ENCODE measurements around the gene SLC25A5.
"Not testable (repeated sequence)": the region's sequence is repeated elsewhere in the genome, so short reads cannot be mapped to it uniquely, and the experiment has no call there.

Gene SLC25A5

GRCh38 chrX:119467842-119468550 lies at the start of gene SLC25A5:
Gene SLC25A5, plus strand, starts transcription at chrX:119468444. Its CDS starts 72 bp downstream, at chrX:119468516.
- DNase-seq (ENCODE audit: low read depth): no peak
- peak within 1 kb of the TSS; percentile 73 for H3K4me3 ChIP-seq (ENCODE audit: low read depth, low read length)

DNA sequence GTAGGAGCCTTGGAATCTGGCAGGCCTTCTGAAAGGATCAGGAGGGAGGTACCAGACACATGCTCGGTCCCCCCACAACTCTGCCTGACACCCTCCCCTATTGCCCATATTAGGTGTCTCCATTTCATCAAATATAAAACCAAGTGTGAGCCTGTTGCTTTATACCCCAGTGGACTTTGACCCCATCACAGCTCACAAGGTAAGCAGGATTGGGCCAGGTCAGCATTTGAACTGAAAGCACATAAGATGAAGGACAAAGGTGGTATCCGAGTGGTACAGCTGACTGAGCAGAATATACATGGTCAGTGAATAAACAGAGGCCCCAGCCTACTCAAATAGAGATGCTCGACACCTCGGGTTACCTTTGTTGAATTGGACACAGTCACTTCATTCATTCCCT lies 49.1 kb upstream of the SLC25A5 start:
- H3K4me3 ChIP-seq (ENCODE audit: low read depth, low read length): no peak overlapping the region
- no peak for DNase-seq (ENCODE audit: low read depth)

DNA sequence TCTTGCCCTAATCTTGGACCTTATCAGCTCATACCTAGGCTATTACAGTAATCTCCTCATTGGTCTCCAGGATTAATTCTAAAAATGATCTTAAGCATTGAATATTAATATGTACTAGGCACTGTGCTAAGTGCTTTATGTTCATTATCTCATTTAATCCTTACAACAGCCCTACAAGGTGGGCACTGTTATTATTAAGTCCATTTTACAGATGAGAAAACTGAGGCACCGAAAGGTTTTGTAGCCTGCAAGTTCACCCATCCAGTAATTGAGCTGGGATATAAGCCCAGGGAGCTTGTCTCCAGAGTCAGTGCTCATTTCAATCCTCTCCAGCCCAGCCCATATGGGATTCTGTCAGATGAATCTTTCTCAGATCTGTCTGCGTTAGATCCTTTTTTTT lies 48.3 kb upstream of the SLC25A5 start:
- H3K4me3 ChIP-seq (ENCODE audit: low read depth, low read length): no peak overlapping the region
- DNase-seq (ENCODE audit: low read depth): no peak

DNA sequence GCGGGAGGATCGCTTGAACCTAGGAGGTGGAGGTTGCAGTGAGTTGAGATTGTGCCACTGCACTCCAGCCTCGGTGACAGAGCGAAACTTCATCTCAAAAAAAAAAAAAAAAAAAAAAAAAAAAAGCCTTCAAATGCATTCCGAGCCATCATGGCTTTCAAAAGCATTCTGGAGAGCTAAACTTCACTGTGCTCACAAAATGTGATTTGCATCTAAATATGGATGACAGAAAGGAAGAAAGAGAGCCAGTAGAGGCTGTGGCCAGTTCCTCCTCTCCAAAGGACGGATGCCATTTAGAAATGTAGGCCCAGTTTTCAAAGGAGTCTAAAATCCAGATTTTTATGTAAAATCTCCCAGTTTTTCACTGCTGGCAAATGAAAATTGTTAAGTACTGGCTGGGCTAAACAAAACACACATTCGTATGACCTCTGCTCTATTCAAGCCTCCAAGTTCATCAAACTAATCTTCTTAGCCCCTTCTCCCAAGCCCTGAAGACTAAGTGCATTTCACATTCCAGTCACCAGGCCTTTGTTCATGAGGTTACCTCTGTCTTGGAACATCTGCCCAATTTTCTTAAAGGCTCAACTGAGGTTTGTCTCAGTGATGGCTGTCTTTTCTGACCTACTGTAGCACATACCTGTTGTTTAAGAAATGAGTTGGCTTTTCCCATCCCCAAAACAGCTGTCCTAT lies 47.1 kb upstream of the SLC25A5 start:
- H3K4me3 ChIP-seq (ENCODE audit: low read depth, low read length): no peak overlapping the region
- no peak for DNase-seq (ENCODE audit: low read depth)

DNA sequence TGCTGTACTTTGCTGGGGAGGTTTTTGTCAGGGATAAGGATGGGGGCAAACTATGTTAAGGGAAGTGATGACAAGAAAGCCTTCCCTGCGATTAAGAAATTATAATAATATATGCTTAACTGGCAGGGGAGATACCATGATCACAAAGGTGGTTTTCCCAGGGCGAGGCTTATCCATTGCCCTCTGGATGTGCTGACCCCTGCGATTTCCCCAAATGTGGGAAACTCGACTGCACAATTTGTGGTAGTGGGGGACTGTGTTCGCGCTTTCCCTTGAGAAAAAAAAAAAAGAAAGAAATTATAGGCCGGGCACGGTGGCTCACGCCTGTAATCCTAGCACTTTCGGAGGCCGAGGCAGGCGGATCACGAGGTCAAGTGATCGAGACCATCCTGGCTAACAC lies 44.6 kb upstream of the SLC25A5 start:
- H3K4me3 ChIP-seq (ENCODE audit: low read depth, low read length): no peak overlapping the region
- no peak for DNase-seq (ENCODE audit: low read depth)

DNA sequence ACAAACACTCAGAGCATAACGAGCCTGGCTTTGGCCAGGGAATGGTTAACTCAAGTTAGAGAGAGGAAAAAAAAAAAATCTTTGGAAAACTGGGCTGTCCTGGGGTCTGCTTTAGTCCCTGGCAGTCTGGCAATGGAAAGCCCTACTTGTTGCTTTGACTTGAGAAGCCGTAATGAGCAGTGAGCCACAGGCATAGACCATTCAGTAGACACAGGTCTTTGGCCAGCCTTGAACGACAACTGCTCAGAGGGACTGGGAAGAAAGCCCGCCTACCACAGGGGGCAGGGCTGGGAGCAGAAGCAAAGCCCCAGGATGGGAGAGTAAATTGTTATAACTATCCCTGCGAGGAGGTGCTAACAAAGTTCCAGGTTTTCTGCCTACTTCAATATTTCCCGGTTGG lies 43.2 kb upstream of the SLC25A5 start:
- H3K4me3 ChIP-seq (ENCODE audit: low read depth, low read length): no peak overlapping the region
- no peak for DNase-seq (ENCODE audit: low read depth)

GRCh38 chrX:119427024-119427794 lies 41.0 kb upstream of the SLC25A5 start:
- peak; percentile 8 for DNase-seq (ENCODE audit: low read depth)
- H3K4me3 ChIP-seq (ENCODE audit: low read depth, low read length): no peak overlapping the region

DNA sequence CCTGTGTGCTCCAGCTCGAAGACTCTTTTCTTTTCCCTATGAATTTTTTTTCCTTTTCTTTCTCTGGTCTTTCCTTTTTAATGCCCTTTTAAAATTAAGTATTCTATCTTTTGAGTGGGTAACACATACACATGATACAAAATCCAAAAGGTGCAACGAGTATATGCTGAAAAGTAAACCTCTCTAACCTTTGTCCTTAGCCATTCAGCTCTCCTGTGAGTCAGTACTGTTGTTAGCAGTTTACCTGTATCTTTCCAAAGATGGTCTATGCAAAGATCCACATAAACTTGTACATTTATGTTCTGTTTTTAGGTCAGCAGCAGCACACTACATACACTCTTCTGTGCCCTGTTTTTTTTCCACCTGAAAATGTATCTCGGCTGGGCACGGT lies 40.5 kb upstream of the SLC25A5 start:
- H3K4me3 ChIP-seq (ENCODE audit: low read depth, low read length): no peak overlapping the region
- no peak for DNase-seq (ENCODE audit: low read depth)

- no peak for DNase-seq (ENCODE audit: low read depth)
- no peak overlapping the region for H3K4me3 ChIP-seq (ENCODE audit: low read depth, low read length)
These were observed 38.8 kb upstream of the SLC25A5 start for GRCh38 chrX:119429471-119429870.

DNA sequence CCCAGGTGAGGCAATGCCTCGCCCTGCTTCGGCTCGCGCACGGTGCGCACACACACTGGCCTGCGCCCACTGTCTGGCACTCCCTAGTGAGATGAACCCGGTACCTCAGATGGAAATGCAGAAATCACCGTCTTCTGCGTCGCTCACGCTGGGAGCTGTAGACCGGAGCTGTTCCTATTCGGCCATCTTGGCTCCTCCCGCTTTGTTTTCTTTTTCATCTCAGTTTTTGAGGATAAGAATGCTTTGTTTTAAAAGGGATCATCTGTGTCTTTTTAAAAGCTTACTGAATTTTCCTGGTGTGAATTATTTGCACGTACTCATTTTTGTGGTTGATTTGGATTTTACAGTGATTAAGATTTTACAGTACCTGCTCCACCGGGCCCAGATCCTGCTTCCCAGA lies 26.9 kb upstream of the SLC25A5 start:
- H3K4me3 ChIP-seq (ENCODE audit: low read depth, low read length); DNase-seq (ENCODE audit: low read depth): not testable (repeated sequence)

GRCh38 chrX:119442286-119442685 lies 26.0 kb upstream of the SLC25A5 start:
- no peak overlapping the region for H3K4me3 ChIP-seq (ENCODE audit: low read depth, low read length)
- no peak for DNase-seq (ENCODE audit: low read depth)

DNA sequence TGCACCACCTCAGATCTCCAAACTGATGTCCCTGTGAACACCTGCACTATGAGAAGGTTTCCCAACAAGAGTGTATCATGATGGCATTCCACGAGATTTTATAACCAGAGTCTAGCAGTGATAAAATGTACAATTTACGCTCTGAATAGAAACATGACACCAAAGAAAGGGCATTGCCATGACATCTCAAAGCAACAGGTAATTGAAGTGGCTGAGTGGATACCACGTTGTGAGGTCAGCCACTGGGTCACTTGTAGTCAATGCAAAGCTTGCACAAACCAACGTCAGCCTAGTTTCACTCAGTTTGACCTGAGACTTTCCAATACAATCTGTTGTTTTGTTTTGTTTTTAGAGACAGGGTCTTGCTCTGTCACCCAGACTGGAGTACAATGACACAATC lies 15.0 kb upstream of the SLC25A5 start:
- DNase-seq (ENCODE audit: low read depth): no peak
- H3K4me3 ChIP-seq (ENCODE audit: low read depth, low read length): no peak overlapping the region

- H3K4me3 ChIP-seq (ENCODE audit: low read depth, low read length): no peak overlapping the region
- no peak for DNase-seq (ENCODE audit: low read depth)
These were observed 13.0 kb upstream of the SLC25A5 start for GRCh38 chrX:119455264-119455663.

DNA sequence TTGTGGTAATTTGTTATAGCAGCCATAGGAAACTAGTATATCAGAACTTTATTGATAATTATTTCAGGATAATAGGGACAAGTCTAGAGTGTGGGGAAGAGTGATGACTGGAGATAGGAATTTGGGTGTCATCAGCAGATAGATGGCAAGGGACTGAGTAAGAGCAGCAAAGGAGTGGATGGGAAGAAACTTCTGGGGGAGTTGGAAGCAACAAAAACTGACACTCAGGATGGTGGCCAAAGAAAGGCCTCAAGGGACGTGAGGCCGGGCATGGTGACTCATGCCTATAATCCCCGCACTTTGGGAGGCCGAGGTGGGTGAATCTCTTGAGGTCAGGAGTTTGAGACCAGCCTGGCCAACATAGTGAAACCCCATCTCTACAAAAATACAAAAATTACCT lies 9.1 kb upstream of the SLC25A5 start:
- H3K4me3 ChIP-seq (ENCODE audit: low read depth, low read length): no peak overlapping the region
- DNase-seq (ENCODE audit: low read depth): no peak

GRCh38 chrX:119465555-119465954 lies 2.7 kb upstream of the SLC25A5 start:
- DNase-seq (ENCODE audit: low read depth): no peak
- no peak overlapping the region for H3K4me3 ChIP-seq (ENCODE audit: low read depth, low read length)

DNA sequence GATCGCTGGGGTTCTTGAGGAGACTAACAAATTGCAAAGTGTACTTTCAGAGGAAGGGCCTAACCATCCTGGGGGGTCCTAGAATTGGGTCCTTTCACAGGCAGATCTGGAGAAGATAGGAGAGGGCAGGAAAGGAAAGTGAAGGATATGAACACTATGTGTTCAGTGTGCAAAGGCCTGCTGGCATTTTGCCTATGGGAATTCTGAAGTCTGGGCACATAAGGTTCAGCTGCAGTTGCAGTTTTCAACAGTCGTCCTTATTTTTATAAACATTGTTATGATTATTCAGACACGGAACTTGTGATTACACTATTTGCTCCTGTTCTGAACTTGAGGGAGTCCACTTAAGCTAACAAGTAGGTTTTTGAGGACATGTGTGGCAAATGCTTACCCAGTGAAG lies 1.3 kb upstream of the SLC25A5 start:
- no peak for DNase-seq (ENCODE audit: low read depth)

DNA sequence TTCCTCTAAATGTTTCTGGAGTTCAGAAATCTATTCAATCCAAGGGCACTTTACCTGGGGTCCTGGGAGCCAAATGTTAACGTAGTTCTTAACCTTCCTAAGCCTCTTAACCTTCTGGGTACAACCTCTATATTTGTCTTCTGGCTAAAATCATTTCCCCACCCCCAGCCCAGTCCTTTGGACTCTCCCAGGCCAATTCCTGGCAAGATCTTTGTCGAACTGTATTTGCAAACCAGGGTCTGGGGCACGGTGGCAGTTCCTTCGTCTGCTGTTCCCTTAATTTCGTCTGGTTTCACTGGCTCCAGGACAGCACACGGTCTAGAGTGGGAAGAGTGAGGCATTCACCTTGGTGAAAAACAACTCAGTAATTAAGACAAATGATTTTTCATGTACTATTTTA lies 811 bp upstream of the SLC25A5 start:
- no peak for DNase-seq (ENCODE audit: low read depth)
- H3K4me3 ChIP-seq (ENCODE audit: low read depth, low read length): no peak overlapping the region

More for the DNA sequence above, 1.3 kb upstream of the SLC25A5 start:
- no peak overlapping the region for H3K4me3 ChIP-seq (ENCODE audit: low read depth, low read length)

- H3K4me3 ChIP-seq (ENCODE audit: low read depth, low read length): peak overlapping the region; percentile 73
- DNase-seq (ENCODE audit: low read depth): no peak
These were observed 488 bp downstream of the SLC25A5 start for GRCh38 chrX:119468551-119469312.

- DNase-seq (ENCODE audit: low read depth): no peak
- H3K4me3 ChIP-seq (ENCODE audit: low read depth, low read length): peak overlapping the region; percentile 73
These were observed 1.0 kb downstream of the SLC25A5 start for GRCh38 chrX:119469313-119469635.

Data from skeletal muscle cell (primary cell).